SK-N-SH treated with all-trans-retinoic acid at 6 μM for 48 hours (cell line): Measurements from ENCODE around the gene IMPA2.
"Not testable (repeated sequence)": the region's sequence is repeated elsewhere in the genome, so short reads cannot be mapped to it uniquely, and the experiment has no call there.

Experiments
- ATAC-seq: fragments of 200-7000 bp; cut with Tn5 transposase; 3 replicates; pipeline ENCODE4 v1.9.1; 2020; ENCODE audit warnings: mild to moderate bottlenecking, moderate library complexity
- ARNTL ChIP-seq: fragments of 450-650 bp; formaldehyde crosslinking; IDR thresholded peaks from 2 replicates; pipeline ENCODE4 v1.5.0; 2020; ENCODE audit warnings: low read depth, mild to moderate bottlenecking, moderate library complexity, borderline replicate concordance
- BACH2 ChIP-seq: fragments of 250-450 bp; sonication (Bioruptor Pico); IDR thresholded peaks from 2 replicates; pipeline ENCODE4 v1.9.0; 2021; ENCODE audit warnings: mild to moderate bottlenecking, borderline replicate concordance
- CREB5 ChIP-seq: fragments of 250-450 bp; sonication (Bioruptor Pico); IDR thresholded peaks from 2 replicates; pipeline ENCODE4 v1.5.1; 2020; ENCODE audit warnings: low read depth, mild to moderate bottlenecking, moderate library complexity
- CSDC2 ChIP-seq: fragments of 250-450 bp; sonication (Bioruptor Pico); IDR thresholded peaks from 2 replicates; pipeline ENCODE4 v1.5.0; 2020; ENCODE audit warnings: mild to moderate bottlenecking, moderate library complexity
- ESRRG ChIP-seq: fragments of 250-450 bp; sonication (Bioruptor Pico); IDR thresholded peaks from 2 replicates; pipeline ENCODE4 v1.6.1; 2021; ENCODE audit warnings: mild to moderate bottlenecking
- GLIS3 ChIP-seq: fragments of 250-450 bp; sonication (Bioruptor Pico); IDR thresholded peaks from 2 replicates; pipeline ENCODE4 v1.5.0; 2020; ENCODE audit warnings: mild to moderate bottlenecking, moderate library complexity
- ISL1 ChIP-seq: fragments of 250-450 bp; sonication (Bioruptor Pico); IDR thresholded peaks from 2 replicates; pipeline ENCODE4 v2.1.2; 2022; ENCODE audit warnings: mild to moderate bottlenecking, moderate library complexity
- OSR1 ChIP-seq: fragments of 250-450 bp; sonication (Bioruptor Pico); IDR thresholded peaks from 2 replicates; pipeline ENCODE4 v1.8.0; 2022; ENCODE audit warnings: moderate library complexity, mild to moderate bottlenecking, inconsistent platforms
- PATZ1 ChIP-seq: fragments of 250-450 bp; sonication (Bioruptor Pico); IDR thresholded peaks from 2 replicates; pipeline ENCODE4 v1.8.0; 2020; ENCODE audit warnings: mild to moderate bottlenecking, moderate library complexity, borderline replicate concordance
- PPARA ChIP-seq: fragments of 250-450 bp; sonication (Bioruptor Pico); IDR thresholded peaks from 2 replicates; pipeline ENCODE4 v1.5.0; 2020; ENCODE audit warnings: mild to moderate bottlenecking, borderline replicate concordance
- RARB ChIP-seq: fragments of 250-450 bp; sonication (Bioruptor Pico); IDR thresholded peaks from 2 replicates; pipeline ENCODE4 v1.8.0; 2021; ENCODE audit warnings: mild to moderate bottlenecking, moderate library complexity
- TCF4 ChIP-seq: fragments of 250-450 bp; sonication (Bioruptor Pico); IDR thresholded peaks from 2 replicates; pipeline ENCODE4 v1.8.0; 2021; ENCODE audit warnings: mild to moderate bottlenecking, moderate library complexity, borderline replicate concordance
- TOX ChIP-seq: fragments of 250-450 bp; sonication (Bioruptor Pico); IDR thresholded peaks from 2 replicates; pipeline ENCODE4 v1.8.0; 2021; ENCODE audit warnings: mild to moderate bottlenecking, moderate library complexity, borderline replicate concordance
- TSHZ2 ChIP-seq: fragments of 250-450 bp; sonication (Bioruptor Pico); IDR thresholded peaks from 2 replicates; pipeline ENCODE4 v1.5.0; 2020; ENCODE audit warnings: mild to moderate bottlenecking, moderate library complexity
- ZFP3 ChIP-seq: fragments of 250-450 bp; sonication (Bioruptor Pico); IDR thresholded peaks from 2 replicates; pipeline ENCODE4 v1.5.0; 2020; ENCODE audit warnings: mild to moderate bottlenecking, moderate library complexity
- ZNF565 ChIP-seq: fragments of 450-650 bp; formaldehyde crosslinking; conservative IDR thresholded peaks from 2 replicates; pipeline ENCODE4 v1.5.0; 2020; ENCODE audit warnings: low read depth, mild to moderate bottlenecking, moderate library complexity
- ZNF70 ChIP-seq: fragments of 450-650 bp; formaldehyde crosslinking; IDR thresholded peaks from 2 replicates; pipeline ENCODE4 v1.5.0; 2020; ENCODE audit warnings: mild to moderate bottlenecking, moderate library complexity
- ZNF8 ChIP-seq: fragments of 450-650 bp; formaldehyde crosslinking; IDR thresholded peaks from 2 replicates; pipeline ENCODE4 v1.5.0; 2020; ENCODE audit warnings: mild to moderate bottlenecking, moderate library complexity
- TF ChIP-seq, protein P1 (sequence below): fragments of 250-450 bp; sonication (Bioruptor Pico); IDR thresholded peaks from 2 replicates; pipeline ENCODE4 v1.8.0; 2021; ENCODE audit warnings: low read depth, mild to moderate bottlenecking, moderate library complexity, borderline replicate concordance
- TF ChIP-seq, protein P2 (sequence below): fragments of 250-450 bp; sonication (Bioruptor Pico); IDR thresholded peaks from 2 replicates; pipeline ENCODE4 v1.5.1; 2021; ENCODE audit warnings: mild to moderate bottlenecking, moderate library complexity

The IMPA2 gene

GRCh38 chr18:12066910-12067511, 85.7 kb downstream of the IMPA2 start:
- TF ChIP-seq TOX (CRISPR knock-in tag), result no peak
- no peak for TF ChIP-seq ZNF8 (CRISPR knock-in tag)
- TF ChIP-seq PATZ1 (CRISPR knock-in tag), result no peak
- no peak for TF ChIP-seq ZNF70 (CRISPR knock-in tag)
- TF ChIP-seq TSHZ2 (CRISPR knock-in tag), result no peak
- TF ChIP-seq ESRRG (CRISPR knock-in tag), result no peak
- TF ChIP-seq, protein P1, sequence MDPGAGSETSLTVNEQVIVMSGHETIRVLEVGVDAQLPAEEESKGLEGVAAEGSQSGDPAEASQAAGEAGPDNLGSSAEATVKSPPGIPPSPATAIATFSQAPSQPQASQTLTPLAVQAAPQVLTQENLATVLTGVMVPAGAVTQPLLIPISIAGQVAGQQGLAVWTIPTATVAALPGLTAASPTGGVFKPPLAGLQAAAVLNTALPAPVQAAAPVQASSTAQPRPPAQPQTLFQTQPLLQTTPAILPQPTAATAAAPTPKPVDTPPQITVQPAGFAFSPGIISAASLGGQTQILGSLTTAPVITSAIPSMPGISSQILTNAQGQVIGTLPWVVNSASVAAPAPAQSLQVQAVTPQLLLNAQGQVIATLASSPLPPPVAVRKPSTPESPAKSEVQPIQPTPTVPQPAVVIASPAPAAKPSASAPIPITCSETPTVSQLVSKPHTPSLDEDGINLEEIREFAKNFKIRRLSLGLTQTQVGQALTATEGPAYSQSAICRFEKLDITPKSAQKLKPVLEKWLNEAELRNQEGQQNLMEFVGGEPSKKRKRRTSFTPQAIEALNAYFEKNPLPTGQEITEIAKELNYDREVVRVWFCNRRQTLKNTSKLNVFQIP, result no peak
- no peak for TF ChIP-seq RARB (CRISPR knock-in tag)
- no peak for TF ChIP-seq CSDC2 (CRISPR knock-in tag)
- TF ChIP-seq, protein P2, sequence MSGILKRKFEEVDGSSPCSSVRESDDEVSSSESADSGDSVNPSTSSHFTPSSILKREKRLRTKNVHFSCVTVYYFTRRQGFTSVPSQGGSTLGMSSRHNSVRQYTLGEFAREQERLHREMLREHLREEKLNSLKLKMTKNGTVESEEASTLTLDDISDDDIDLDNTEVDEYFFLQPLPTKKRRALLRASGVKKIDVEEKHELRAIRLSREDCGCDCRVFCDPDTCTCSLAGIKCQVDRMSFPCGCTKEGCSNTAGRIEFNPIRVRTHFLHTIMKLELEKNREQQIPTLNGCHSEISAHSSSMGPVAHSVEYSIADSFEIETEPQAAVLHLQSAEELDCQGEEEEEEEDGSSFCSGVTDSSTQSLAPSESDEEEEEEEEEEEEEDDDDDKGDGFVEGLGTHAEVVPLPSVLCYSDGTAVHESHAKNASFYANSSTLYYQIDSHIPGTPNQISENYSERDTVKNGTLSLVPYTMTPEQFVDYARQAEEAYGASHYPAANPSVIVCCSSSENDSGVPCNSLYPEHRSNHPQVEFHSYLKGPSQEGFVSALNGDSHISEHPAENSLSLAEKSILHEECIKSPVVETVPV (CRISPR knock-in tag), result no peak
- no peak for TF ChIP-seq BACH2 (CRISPR knock-in tag)
- no peak for ATAC-seq

- ATAC-seq, result no peak
- TF ChIP-seq ISL1 (CRISPR knock-in tag), result no peak
- no peak for TF ChIP-seq PPARA
- no peak for TF ChIP-seq GLIS3 (CRISPR knock-in tag)
Observed at GRCh38 chr18:12067671-12068070, 86.4 kb downstream of the IMPA2 start.

- ATAC-seq, result not testable (repeated sequence)
Observed at GRCh38 chr18:12068316-12068949, 87.1 kb downstream of the IMPA2 start.

DNA sequence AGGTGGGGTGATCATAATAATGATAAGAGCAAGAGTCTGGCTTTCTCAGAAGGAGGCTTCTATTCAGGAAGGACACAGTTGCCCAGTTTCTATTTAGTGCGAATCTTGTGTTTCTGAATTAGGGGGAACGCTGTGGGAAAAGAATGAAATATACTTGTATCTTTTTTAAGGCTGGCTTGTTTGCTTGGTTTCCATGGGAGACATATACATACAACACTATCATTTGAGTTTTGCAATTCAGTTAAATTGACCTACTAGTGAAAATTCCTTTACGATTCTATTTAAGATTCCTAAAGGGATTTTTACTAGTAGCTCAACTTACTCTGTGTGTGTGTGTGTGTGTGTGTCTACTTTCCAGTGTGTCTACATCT, 87.6 kb downstream of the IMPA2 start:
- ATAC-seq, result no peak
- TF ChIP-seq OSR1 (CRISPR knock-in tag), result no peak
- TF ChIP-seq, protein P2 (CRISPR knock-in tag), result no peak
- TF ChIP-seq TCF4 (CRISPR knock-in tag), result no peak
- no peak for TF ChIP-seq ZNF565 (CRISPR knock-in tag)
- no peak for TF ChIP-seq PATZ1 (CRISPR knock-in tag)
- no peak for TF ChIP-seq ARNTL (CRISPR knock-in tag)
- TF ChIP-seq ZNF70 (CRISPR knock-in tag), result no peak
- TF ChIP-seq TOX (CRISPR knock-in tag), result no peak
- TF ChIP-seq CSDC2 (CRISPR knock-in tag), result no peak
- TF ChIP-seq ISL1 (CRISPR knock-in tag), result no peak
- TF ChIP-seq ZFP3 (CRISPR knock-in tag), result no peak
- no peak for TF ChIP-seq CREB5 (CRISPR knock-in tag)
- no peak for TF ChIP-seq RARB (CRISPR knock-in tag)
- TF ChIP-seq, all 23 proteins: peak for 0

DNA sequence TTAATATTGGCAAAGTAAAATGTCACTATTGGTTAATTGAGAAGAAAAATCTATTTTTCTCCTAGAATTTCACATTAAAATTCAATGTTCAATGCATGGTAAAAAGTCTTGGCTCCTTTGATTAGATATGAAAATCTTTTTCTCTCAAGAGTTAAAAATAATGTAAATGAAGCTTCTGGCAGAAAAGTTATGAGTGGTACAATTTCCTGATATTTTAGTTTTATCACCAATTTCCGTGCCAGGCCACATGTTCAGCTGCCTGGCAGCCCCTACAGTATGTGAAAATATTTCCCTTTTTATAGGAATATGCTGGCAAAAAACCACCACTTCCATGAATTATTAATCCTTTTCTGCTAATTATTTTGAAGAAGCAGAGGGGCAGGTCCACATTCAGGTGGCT, 89.8 kb downstream of the IMPA2 start:
- not testable (repeated sequence) for ATAC-seq
